SK-N-SH treated with all-trans-retinoic acid at 6 μM for 48 hours (cell line): ENCODE data around the gene ARAP2.

Source experiments
- ARNTL ChIP-seq: fragments of 450-650 bp; formaldehyde crosslinking; IDR thresholded peaks from 2 replicates; pipeline ENCODE4 v1.5.0; 2020; ENCODE audit warnings: low read depth, mild to moderate bottlenecking, moderate library complexity, borderline replicate concordance
- BACH2 ChIP-seq: fragments of 250-450 bp; sonication (Bioruptor Pico); IDR thresholded peaks from 2 replicates; pipeline ENCODE4 v1.9.0; 2021; ENCODE audit warnings: mild to moderate bottlenecking, borderline replicate concordance
- CREB5 ChIP-seq: fragments of 250-450 bp; sonication (Bioruptor Pico); IDR thresholded peaks from 2 replicates; pipeline ENCODE4 v1.5.1; 2020; ENCODE audit warnings: low read depth, mild to moderate bottlenecking, moderate library complexity
- OSR1 ChIP-seq: fragments of 250-450 bp; sonication (Bioruptor Pico); IDR thresholded peaks from 2 replicates; pipeline ENCODE4 v1.8.0; 2022; ENCODE audit warnings: moderate library complexity, mild to moderate bottlenecking, inconsistent platforms
- ZFP30 ChIP-seq: fragments of 450-650 bp; formaldehyde crosslinking; IDR thresholded peaks from 2 replicates; pipeline ENCODE4 v1.5.0; 2022; ENCODE audit warnings: mild to moderate bottlenecking, moderate library complexity
- ZNF565 ChIP-seq: fragments of 450-650 bp; formaldehyde crosslinking; conservative IDR thresholded peaks from 2 replicates; pipeline ENCODE4 v1.5.0; 2020; ENCODE audit warnings: low read depth, mild to moderate bottlenecking, moderate library complexity
- ZNF8 ChIP-seq: fragments of 450-650 bp; formaldehyde crosslinking; IDR thresholded peaks from 2 replicates; pipeline ENCODE4 v1.5.0; 2020; ENCODE audit warnings: mild to moderate bottlenecking, moderate library complexity
- TF ChIP-seq, protein P1 (sequence below): fragments of 250-450 bp; sonication (Bioruptor Pico); IDR thresholded peaks from 2 replicates; pipeline ENCODE4 v1.8.0; 2020; ENCODE audit warnings: mild to moderate bottlenecking, moderate library complexity, borderline replicate concordance
- TF ChIP-seq, protein P2 (sequence below): fragments of 250-450 bp; sonication (Bioruptor Pico); IDR thresholded peaks from 2 replicates; pipeline ENCODE4 v1.5.1; 2021; ENCODE audit warnings: mild to moderate bottlenecking, moderate library complexity

DNA sequence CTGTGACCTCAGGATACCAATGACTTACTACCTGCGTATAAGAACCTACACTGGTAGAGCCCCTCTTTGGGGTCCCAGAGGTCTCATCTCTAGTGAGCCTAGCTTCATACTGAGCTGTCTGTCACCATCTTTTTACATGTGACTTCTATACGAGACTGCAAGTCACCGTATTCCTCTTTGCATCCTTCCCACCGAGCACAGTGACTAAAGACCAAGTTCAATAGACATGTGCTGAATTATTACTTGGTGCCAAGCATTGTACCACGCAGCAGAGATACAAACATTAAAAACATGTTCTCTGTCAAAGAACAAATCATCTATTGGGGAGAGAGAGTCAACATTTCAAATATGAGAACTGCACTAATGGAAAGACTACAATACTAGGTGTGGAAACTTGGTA, 16.4 kb downstream of the ARAP2 start:
- TF ChIP-seq, protein P1, sequence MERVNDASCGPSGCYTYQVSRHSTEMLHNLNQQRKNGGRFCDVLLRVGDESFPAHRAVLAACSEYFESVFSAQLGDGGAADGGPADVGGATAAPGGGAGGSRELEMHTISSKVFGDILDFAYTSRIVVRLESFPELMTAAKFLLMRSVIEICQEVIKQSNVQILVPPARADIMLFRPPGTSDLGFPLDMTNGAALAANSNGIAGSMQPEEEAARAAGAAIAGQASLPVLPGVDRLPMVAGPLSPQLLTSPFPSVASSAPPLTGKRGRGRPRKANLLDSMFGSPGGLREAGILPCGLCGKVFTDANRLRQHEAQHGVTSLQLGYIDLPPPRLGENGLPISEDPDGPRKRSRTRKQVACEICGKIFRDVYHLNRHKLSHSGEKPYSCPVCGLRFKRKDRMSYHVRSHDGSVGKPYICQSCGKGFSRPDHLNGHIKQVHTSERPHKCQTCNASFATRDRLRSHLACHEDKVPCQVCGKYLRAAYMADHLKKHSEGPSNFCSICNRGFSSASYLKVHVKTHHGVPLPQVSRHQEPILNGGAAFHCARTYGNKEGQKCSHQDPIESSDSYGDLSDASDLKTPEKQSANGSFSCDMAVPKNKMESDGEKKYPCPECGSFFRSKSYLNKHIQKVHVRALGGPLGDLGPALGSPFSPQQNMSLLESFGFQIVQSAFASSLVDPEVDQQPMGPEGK (CRISPR knock-in tag): no peak
- TF ChIP-seq BACH2 (CRISPR knock-in tag) (no peak), OSR1 (CRISPR knock-in tag) (no peak), ZNF565 (no peak), ZNF8 (no peak), ARNTL (CRISPR knock-in tag) (no peak), CREB5 (CRISPR knock-in tag) (no peak), ZFP30 (CRISPR knock-in tag) (no peak)
- TF ChIP-seq, protein P2, sequence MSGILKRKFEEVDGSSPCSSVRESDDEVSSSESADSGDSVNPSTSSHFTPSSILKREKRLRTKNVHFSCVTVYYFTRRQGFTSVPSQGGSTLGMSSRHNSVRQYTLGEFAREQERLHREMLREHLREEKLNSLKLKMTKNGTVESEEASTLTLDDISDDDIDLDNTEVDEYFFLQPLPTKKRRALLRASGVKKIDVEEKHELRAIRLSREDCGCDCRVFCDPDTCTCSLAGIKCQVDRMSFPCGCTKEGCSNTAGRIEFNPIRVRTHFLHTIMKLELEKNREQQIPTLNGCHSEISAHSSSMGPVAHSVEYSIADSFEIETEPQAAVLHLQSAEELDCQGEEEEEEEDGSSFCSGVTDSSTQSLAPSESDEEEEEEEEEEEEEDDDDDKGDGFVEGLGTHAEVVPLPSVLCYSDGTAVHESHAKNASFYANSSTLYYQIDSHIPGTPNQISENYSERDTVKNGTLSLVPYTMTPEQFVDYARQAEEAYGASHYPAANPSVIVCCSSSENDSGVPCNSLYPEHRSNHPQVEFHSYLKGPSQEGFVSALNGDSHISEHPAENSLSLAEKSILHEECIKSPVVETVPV (CRISPR knock-in tag): no peak
